A673 (cell line): Measurements from ENCODE around the gene STAP1.

Source experiments
- CTCF ChIP-seq: fragments of 300-800, 200-600 bp; sonication (generic); conservative IDR thresholded peaks from 2 replicates; pipeline ENCODE4 v1.5.1; 2017; ENCODE audit warnings: low read depth, mild to moderate bottlenecking, antibody characterized with exemption, low read length, moderate library complexity, mixed read lengths
- EZH2 ChIP-seq: fragments of 200-600 bp; sonication (generic); IDR thresholded peaks from 2 replicates; pipeline ENCODE4 v1.6.1; 2017; ENCODE audit warnings: borderline replicate concordance, low read depth, mild to moderate bottlenecking, mixed read lengths, antibody characterized with exemption, low read length; ENCODE audit not compliant: poor library complexity, severe bottlenecking

GRCh38 chr4:67546971-67547370 is 11.6 kb upstream of the STAP1 start:
- no peak for TF ChIP-seq CTCF
- TF ChIP-seq EZH2 = no peak
